HG02981 (cell line): ENCODE measurements around the gene TENT5C.

Experiments used
- ATAC-seq: cut with Tn5 transposase; IDR thresholded peaks from one replicate; pipeline ENCODE4 v1.9.1; 2021; ENCODE audit warnings: mild to moderate bottlenecking, moderate library complexity; ENCODE audit not compliant: unreplicated experiment

Gene TENT5C

GRCh38 chr1:117633068-117633345 lies 27.2 kb downstream of the TENT5C start:
- no peak for ATAC-seq

GRCh38 chr1:117633423-117633822 lies 27.6 kb downstream of the TENT5C start:
- ATAC-seq: no peak

GRCh38 chr1:117633936-117634335 lies 28.1 kb downstream of the TENT5C start:
- ATAC-seq: no peak

GRCh38 chr1:117634631-117635030 lies 28.8 kb downstream of the TENT5C start:
- ATAC-seq: no peak

GRCh38 chr1:117635805-117636204 lies 30.0 kb downstream of the TENT5C start:
- no peak for ATAC-seq

GRCh38 chr1:117636637-117637425 lies 31.0 kb downstream of the TENT5C start:
- no peak for ATAC-seq

GRCh38 chr1:117638141-117638540 lies 32.3 kb downstream of the TENT5C start:
- ATAC-seq: no peak

- ATAC-seq: no peak
Observed at GRCh38 chr1:117638759-117639158, 32.9 kb downstream of the TENT5C start.

GRCh38 chr1:117639741-117640140 lies 33.9 kb downstream of the TENT5C start:
- ATAC-seq: no peak

- no peak for ATAC-seq
Observed at GRCh38 chr1:117641536-117641935, 35.7 kb downstream of the TENT5C start.

GRCh38 chr1:117642963-117643362 lies 37.1 kb downstream of the TENT5C start:
- no peak for ATAC-seq

- no peak for ATAC-seq
Observed at GRCh38 chr1:117643601-117644000, 37.8 kb downstream of the TENT5C start.

GRCh38 chr1:117644696-117645311 lies 39.0 kb downstream of the TENT5C start:
- peak; percentile 66 for ATAC-seq

GRCh38 chr1:117645343-117645742 lies 39.5 kb downstream of the TENT5C start:
- ATAC-seq: no peak

- no peak for ATAC-seq
Observed at GRCh38 chr1:117646007-117646811, 40.4 kb downstream of the TENT5C start.

GRCh38 chr1:117646956-117647355 lies 41.1 kb downstream of the TENT5C start:
- ATAC-seq: no peak

GRCh38 chr1:117648015-117648414 lies 42.2 kb downstream of the TENT5C start:
- no peak for ATAC-seq

GRCh38 chr1:117650840-117651568 lies 45.2 kb downstream of the TENT5C start:
- ATAC-seq: no peak

- ATAC-seq: no peak
Observed at GRCh38 chr1:117651616-117652015, 45.8 kb downstream of the TENT5C start.

- no peak for ATAC-seq
Observed at GRCh38 chr1:117652421-117652820, 46.6 kb downstream of the TENT5C start.

- ATAC-seq: no peak
Observed at GRCh38 chr1:117653195-117653594, 47.3 kb downstream of the TENT5C start.
